ENCODE measurements around the gene ZNF227.

Gene ZNF227

GRCh38 chr19:44255705-44256411 is 43.5 kb downstream of the ZNF227 start:
- no peaks in the 10 kb centered on the region for H3K4me1 ChIP-seq
- H3K4me2 ChIP-seq (ENCODE audit: low read length): no peak overlapping the region
- no peak overlapping the region for H3K9ac ChIP-seq
- no peak for TF ChIP-seq CTCF (IDR thresholded peaks at IDR 0.05)
- H3K9me3 ChIP-seq (ENCODE audit: control insufficient read depth, low read length): no peaks in the 10 kb centered on the region
- H3K27ac ChIP-seq: no peak overlapping the region
- no peak overlapping the region for H2AFZ ChIP-seq
- H3K4me3 ChIP-seq (ENCODE audit: low read depth, low read length): no peak overlapping the region
- no peaks in the 10 kb centered on the region for H3K79me2 ChIP-seq
- no peaks in the 10 kb centered on the region for H3K36me3 ChIP-seq (ENCODE audit: control insufficient read depth, insufficient read depth, low read length)
- H3K27me3 ChIP-seq (ENCODE audit: control insufficient read depth, insufficient read depth, low read length): no peaks in the 10 kb centered on the region

- no peak overlapping the region for H3K4me3 ChIP-seq (ENCODE audit: low read depth, low read length)
Measured at GRCh38 chr19:44258136-44258535, 45.8 kb downstream of the ZNF227 start.

GRCh38 chr19:44258835-44259413 is 46.6 kb downstream of the ZNF227 start:
- H3K79me2 ChIP-seq: no peaks in the 10 kb centered on the region
- H3K27me3 ChIP-seq (ENCODE audit: control insufficient read depth, insufficient read depth, low read length): no peaks in the 10 kb centered on the region
- no peaks in the 10 kb centered on the region for H3K4me1 ChIP-seq
- no peak overlapping the region for H3K9ac ChIP-seq
- no peak for TF ChIP-seq CTCF (IDR thresholded peaks at IDR 0.05)
- H3K36me3 ChIP-seq (ENCODE audit: control insufficient read depth, insufficient read depth, low read length): no peaks in the 10 kb centered on the region
- no peaks in the 10 kb centered on the region for H3K9me3 ChIP-seq (ENCODE audit: control insufficient read depth, low read length)
- H3K4me2 ChIP-seq (ENCODE audit: low read length): no peak overlapping the region
- no peak overlapping the region for H3K27ac ChIP-seq
- no peak overlapping the region for H3K4me3 ChIP-seq (ENCODE audit: low read depth, low read length)
- no peak overlapping the region for H2AFZ ChIP-seq

More at GRCh38 chr19:44258136-44258535, 45.8 kb downstream of the ZNF227 start:
- Histone ChIP-seq H3K9ac (no peak overlapping the region), H3K36me3 (ENCODE audit: control insufficient read depth, insufficient read depth, low read length) (no peaks in the 10 kb centered on the region), H3K4me1 (no peaks in the 10 kb centered on the region), H3K27me3 (ENCODE audit: control insufficient read depth, insufficient read depth, low read length) (no peaks in the 10 kb centered on the region), H3K27ac (no peak overlapping the region), H3K79me2 (no peaks in the 10 kb centered on the region), H3K9me3 (ENCODE audit: control insufficient read depth, low read length) (no peaks in the 10 kb centered on the region), H2AFZ (no peak overlapping the region), H3K4me2 (ENCODE audit: low read length) (no peak overlapping the region)
- no peak for TF ChIP-seq CTCF (IDR thresholded peaks at IDR 0.05)

- no peaks in the 10 kb centered on the region for H3K9me3 ChIP-seq (ENCODE audit: control insufficient read depth, low read length)
- H3K27me3 ChIP-seq (ENCODE audit: control insufficient read depth, insufficient read depth, low read length): no peaks in the 10 kb centered on the region
- H3K36me3 ChIP-seq (ENCODE audit: control insufficient read depth, insufficient read depth, low read length): no peaks in the 10 kb centered on the region
- H2AFZ ChIP-seq: no peak overlapping the region
- peak overlapping the region; percentile 56 for H3K4me3 ChIP-seq (ENCODE audit: low read depth, low read length)
- TF ChIP-seq CTCF (IDR thresholded peaks at IDR 0.05): no peak
- H3K79me2 ChIP-seq: no peaks in the 10 kb centered on the region
- no peak overlapping the region for H3K9ac ChIP-seq
- peak overlapping the region; percentile 55 for H3K4me2 ChIP-seq (ENCODE audit: low read length)
- no peak overlapping the region for H3K27ac ChIP-seq
- H3K4me1 ChIP-seq: no peaks in the 10 kb centered on the region
Measured at GRCh38 chr19:44260343-44260681, 48.0 kb downstream of the ZNF227 start.
